Ramos (cell line): Measurements from ENCODE around the gene SOX6.

ENCODE experiments used
- in situ Hi-C: fragments of 300-500 bp; cut with MboI; formaldehyde crosslinking; loops from one replicate; pipeline ENCODE4 v1.14.3; 2022; ENCODE audit warnings: low sequenced_read_pairs; ENCODE audit not compliant: unreplicated experiment

The SOX6 gene

GRCh38 chr11:16120008-16120407 lies 236.3 kb downstream of the SOX6 start:
- in situ Hi-C loops = no loop called here

- in situ Hi-C loops = no loop called here
Observed at GRCh38 chr11:16117989-16118756, 238.2 kb downstream of the SOX6 start.

- in situ Hi-C loops = no loop called here
Observed at GRCh38 chr11:16114978-16115871, 241.1 kb downstream of the SOX6 start.

GRCh38 chr11:16114431-16114830 lies 241.9 kb downstream of the SOX6 start:
- in situ Hi-C loops = no loop called here

GRCh38 chr11:16111690-16112089 lies 244.7 kb downstream of the SOX6 start:
- in situ Hi-C loops = no loop called here

GRCh38 chr11:16110886-16111285 lies 245.5 kb downstream of the SOX6 start:
- in situ Hi-C loops = no loop called here

GRCh38 chr11:16099343-16099900 lies 256.9 kb downstream of the SOX6 start:
- in situ Hi-C loops = no loop called here

- in situ Hi-C loops = no loop called here
Observed at GRCh38 chr11:16098526-16099205, 257.7 kb downstream of the SOX6 start.

GRCh38 chr11:16097543-16097942 lies 258.8 kb downstream of the SOX6 start:
- in situ Hi-C loops = no loop called here

- in situ Hi-C loops = no loop called here
Observed at GRCh38 chr11:16096336-16096735, 260.0 kb downstream of the SOX6 start.

- in situ Hi-C loops = no loop called here
Observed at GRCh38 chr11:16095756-16096155, 260.6 kb downstream of the SOX6 start.

- in situ Hi-C loops = no loop called here
Observed at GRCh38 chr11:16093889-16094653, 262.3 kb downstream of the SOX6 start.

GRCh38 chr11:16091862-16092261 lies 264.5 kb downstream of the SOX6 start:
- in situ Hi-C loops = no loop called here

- in situ Hi-C loops = no loop called here
Observed at GRCh38 chr11:16089481-16089880, 266.9 kb downstream of the SOX6 start.

GRCh38 chr11:16088774-16089173 lies 267.6 kb downstream of the SOX6 start:
- in situ Hi-C loops = no loop called here

- in situ Hi-C loops = no loop called here
Observed at GRCh38 chr11:16087886-16088285, 268.5 kb downstream of the SOX6 start.

GRCh38 chr11:16086229-16086819 lies 270.0 kb downstream of the SOX6 start:
- in situ Hi-C loops = no loop called here

GRCh38 chr11:16082095-16083055 lies 274.0 kb downstream of the SOX6 start:
- in situ Hi-C loops = no loop called here
